GM12874 (cell line): ENCODE results near the gene METTL1.

ENCODE experiments used
- CTCF ChIP-seq: IDR thresholded peaks from 2 replicates; pipeline ENCODE4 v1.5.1; 2011; ENCODE audit warnings: low read depth, mild to moderate bottlenecking, control low read depth, low read length, moderate library complexity; ENCODE audit not compliant: insufficient read depth

The METTL1 gene

GRCh38 chr12:57745485-57745881 is 26.4 kb downstream of the METTL1 start:
- TF ChIP-seq CTCF: no peak

GRCh38 chr12:57744777-57745484 is 27.0 kb downstream of the METTL1 start, which contains the start of gene TSPAN31:
Gene TSPAN31 (plus strand): TSS chr12:57745039. CDS start chr12:57745155, 116 bp downstream.
- no peak for TF ChIP-seq CTCF

- TF ChIP-seq CTCF: no peak
These were observed 27.6 kb downstream of the METTL1 start for GRCh38 chr12:57744194-57744776.

- no peak for TF ChIP-seq CTCF
These were observed 28.1 kb downstream of the METTL1 start for GRCh38 chr12:57743769-57744168.

GRCh38 chr12:57741844-57742738 is 29.8 kb downstream of the METTL1 start:
- peak; percentile 79 for TF ChIP-seq CTCF

GRCh38 chr12:57741413-57741789 is 30.5 kb downstream of the METTL1 start:
- TF ChIP-seq CTCF: no peak
